LNCAP (cell line): ENCODE results near the gene RPL21.

Experiments used
- TF ChIP-seq, protein P1 (sequence below): fragments of 450-650 bp; IDR thresholded peaks from 2 replicates; pipeline ENCODE4 v1.5.1; 2017; ENCODE audit warnings: mild to moderate bottlenecking

Gene RPL21

GRCh38 chr13:27219611-27220010 is 31.7 kb upstream of the RPL21 start:
- TF ChIP-seq, protein P1, sequence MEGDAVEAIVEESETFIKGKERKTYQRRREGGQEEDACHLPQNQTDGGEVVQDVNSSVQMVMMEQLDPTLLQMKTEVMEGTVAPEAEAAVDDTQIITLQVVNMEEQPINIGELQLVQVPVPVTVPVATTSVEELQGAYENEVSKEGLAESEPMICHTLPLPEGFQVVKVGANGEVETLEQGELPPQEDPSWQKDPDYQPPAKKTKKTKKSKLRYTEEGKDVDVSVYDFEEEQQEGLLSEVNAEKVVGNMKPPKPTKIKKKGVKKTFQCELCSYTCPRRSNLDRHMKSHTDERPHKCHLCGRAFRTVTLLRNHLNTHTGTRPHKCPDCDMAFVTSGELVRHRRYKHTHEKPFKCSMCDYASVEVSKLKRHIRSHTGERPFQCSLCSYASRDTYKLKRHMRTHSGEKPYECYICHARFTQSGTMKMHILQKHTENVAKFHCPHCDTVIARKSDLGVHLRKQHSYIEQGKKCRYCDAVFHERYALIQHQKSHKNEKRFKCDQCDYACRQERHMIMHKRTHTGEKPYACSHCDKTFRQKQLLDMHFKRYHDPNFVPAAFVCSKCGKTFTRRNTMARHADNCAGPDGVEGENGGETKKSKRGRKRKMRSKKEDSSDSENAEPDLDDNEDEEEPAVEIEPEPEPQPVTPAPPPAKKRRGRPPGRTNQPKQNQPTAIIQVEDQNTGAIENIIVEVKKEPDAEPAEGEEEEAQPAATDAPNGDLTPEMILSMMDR, result no peak

GRCh38 chr13:27226991-27227390 is 24.4 kb upstream of the RPL21 start:
- TF ChIP-seq, protein P1, result no peak

GRCh38 chr13:27228131-27228530 is 23.2 kb upstream of the RPL21 start:
- TF ChIP-seq, protein P1, result no peak

DNA sequence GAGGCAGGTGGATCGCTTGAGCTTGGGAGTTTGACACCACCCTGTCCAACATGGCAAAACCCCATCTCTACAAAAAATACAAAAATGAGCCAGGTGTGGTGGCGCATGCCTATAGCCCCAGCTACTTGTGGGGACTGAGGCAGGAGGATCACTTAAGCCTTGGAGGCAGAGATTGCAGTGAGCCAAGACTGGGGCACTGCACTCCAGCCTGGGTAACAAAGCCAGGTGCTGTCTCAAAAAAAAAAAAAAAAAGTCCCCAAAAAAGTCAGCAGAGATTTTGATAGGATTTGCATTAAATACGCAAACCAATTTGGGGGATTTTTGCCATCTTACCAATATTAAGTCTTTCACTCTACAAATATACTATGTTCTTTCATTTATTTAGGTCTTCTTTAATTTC is 21.7 kb upstream of the RPL21 start:
- TF ChIP-seq, protein P1, result no peak

DNA sequence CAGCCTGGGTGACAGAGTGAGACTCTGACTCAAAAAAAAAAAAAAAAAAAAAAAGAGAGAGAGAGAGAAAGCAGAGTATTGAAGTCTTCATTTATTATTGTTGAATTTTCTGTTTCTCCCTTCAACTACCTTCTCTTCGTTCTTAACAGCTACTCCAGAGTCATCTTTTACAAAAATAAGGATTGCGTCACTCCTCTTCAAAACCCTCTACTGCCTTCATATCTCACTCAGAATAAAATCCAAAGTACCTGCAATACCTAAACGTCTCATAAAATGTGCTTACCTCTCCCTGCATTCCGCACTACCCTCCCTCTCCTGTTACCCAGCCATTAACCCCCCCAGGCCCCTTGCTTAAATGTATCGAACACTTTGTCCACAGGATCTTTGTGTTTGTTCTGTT is 17.4 kb upstream of the RPL21 start:
- TF ChIP-seq, protein P1, result no peak

- TF ChIP-seq, protein P1, result no peak
These were observed 14.9 kb upstream of the RPL21 start for GRCh38 chr13:27236478-27236877.

DNA sequence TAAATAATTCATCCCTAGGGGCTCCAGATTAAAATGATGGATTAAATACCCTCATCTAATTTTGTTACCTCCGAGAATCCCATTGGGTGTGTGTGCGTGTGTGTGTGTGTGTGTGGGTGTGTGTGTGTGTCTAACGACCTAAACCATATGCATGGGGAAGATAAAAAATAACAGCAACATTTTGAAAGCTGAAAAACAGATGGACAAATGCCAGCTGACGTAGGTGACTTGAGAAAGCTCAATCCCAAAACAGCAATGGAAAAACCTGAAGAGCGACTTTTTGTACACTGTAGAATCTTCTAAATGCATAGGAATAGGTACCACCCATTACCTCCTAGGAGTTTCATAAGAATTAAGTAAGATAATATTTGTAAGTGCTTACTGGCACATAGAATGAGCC is 8.7 kb upstream of the RPL21 start:
- TF ChIP-seq, protein P1, result no peak

DNA sequence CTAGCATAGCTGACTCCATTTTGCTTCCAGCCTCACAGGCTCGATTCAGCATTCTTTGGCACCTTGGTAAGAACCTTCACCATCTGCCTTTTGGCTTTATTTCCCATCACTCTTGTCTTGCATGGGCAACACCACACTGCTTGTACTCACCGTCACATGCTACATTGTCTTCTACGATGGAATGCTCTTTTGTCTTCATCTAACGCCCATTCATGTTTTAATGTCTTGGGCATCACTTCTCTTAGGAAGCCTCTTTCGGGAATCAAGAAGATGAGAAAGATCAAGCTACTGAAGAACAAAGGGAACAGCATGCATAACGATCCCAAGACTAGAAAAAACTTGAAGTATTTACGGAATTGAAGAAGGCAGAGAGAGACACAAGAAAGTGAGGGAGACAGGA is 5.7 kb upstream of the RPL21 start:
- TF ChIP-seq, protein P1, result no peak
